HepG2 (cell line): ENCODE results near the gene DHX16. TPM values are rescaled to one million over a fixed set of nuclear protein-coding genes. Genes with fewer than 3 reads are reported as not detected.
A peak's percentile ranks its signal among the peaks of the same experiment; 100 is the strongest.

Source experiments
- ASH2L ChIP-seq: fragments of 300-600, 200-600 bp; sonication (generic); IDR thresholded peaks from 2 replicates; pipeline ENCODE4 v1.7.0; 2017; ENCODE audit warnings: low read depth, mild to moderate bottlenecking, moderate library complexity, mixed read lengths, low read length; ENCODE audit not compliant: insufficient read length
- CCAR2 ChIP-seq: fragments of 200-400 bp; formaldehyde crosslinking; optimal IDR thresholded peaks from 2 replicates; pipeline ENCODE3; 2018; ENCODE audit warnings: low read depth, mild to moderate bottlenecking, low read length, moderate library complexity
- CERS6 ChIP-seq: sonication (generic); formaldehyde crosslinking; IDR thresholded peaks from 2 replicates; pipeline ENCODE4 v1.5.0; 2020; ENCODE audit warnings: missing genetic modification reagents
- FOXO1 ChIP-seq: sonication (generic); formaldehyde crosslinking; IDR thresholded peaks from 2 replicates; pipeline ENCODE4 v1.4.0; 2020; ENCODE audit warnings: missing genetic modification reagents
- HIVEP1 ChIP-seq: sonication (generic); formaldehyde crosslinking; IDR thresholded peaks from 2 replicates; pipeline ENCODE4 v1.4.0; 2020; ENCODE audit warnings: mild to moderate bottlenecking, missing genetic modification reagents
- KAT8 ChIP-seq: IDR thresholded peaks from 2 replicates; pipeline ENCODE4 v1.6.1; 2016; ENCODE audit warnings: missing genetic modification reagents, missing compliant biosample characterization
- MAFG ChIP-seq: sonication (generic); formaldehyde crosslinking; IDR thresholded peaks from 2 replicates; pipeline ENCODE4 v1.5.1; 2020; ENCODE audit warnings: mild to moderate bottlenecking, missing genetic modification reagents
- MIXL1 ChIP-seq: IDR thresholded peaks from 2 replicates; pipeline ENCODE4 v1.6.1; 2016
- NFKB2 ChIP-seq: sonication (generic); formaldehyde crosslinking; IDR thresholded peaks from 2 replicates; pipeline ENCODE4 v1.4.0; 2020; ENCODE audit warnings: missing genetic modification reagents, borderline replicate concordance
- SAP130 ChIP-seq: IDR thresholded peaks from 2 replicates; pipeline ENCODE4 v1.6.1; 2016; ENCODE audit warnings: low read depth
- TEAD3 ChIP-seq: optimal IDR thresholded peaks from 2 replicates; pipeline ENCODE3; 2016; ENCODE audit warnings: borderline replicate concordance
- TERF1 ChIP-seq: sonication (generic); formaldehyde crosslinking; IDR thresholded peaks from 2 replicates; pipeline ENCODE4 v1.8.0; 2022; ENCODE audit warnings: mild to moderate bottlenecking, missing genetic modification reagents, moderate library complexity
- TOPORS ChIP-seq: sonication (generic); formaldehyde crosslinking; IDR thresholded peaks from 2 replicates; pipeline ENCODE4 v1.8.0; 2023; ENCODE audit warnings: mild to moderate bottlenecking, missing genetic modification reagents
- USF2 ChIP-seq, 2 experiments: sonication (generic) in 1 of 2; formaldehyde crosslinking in 1 of 2; IDR thresholded peaks; 2 replicates each; pipeline versions ENCODE4 v1.5.1 to v1.6.1; 2011 to 2020; ENCODE audit warnings: borderline replicate concordance in 1 of 2, low read depth in 1 of 2, low read length in 1 of 2, mild to moderate bottlenecking in 1 of 2, missing genetic modification reagents in 1 of 2, moderate library complexity in 1 of 2
- ZBTB20 ChIP-seq: sonication (generic); formaldehyde crosslinking; IDR thresholded peaks from 2 replicates; pipeline ENCODE4 v1.8.1; 2023; ENCODE audit warnings: missing genetic modification reagents, low read depth, mild to moderate bottlenecking, borderline replicate concordance
- ZBTB25 ChIP-seq: IDR thresholded peaks from 2 replicates; pipeline ENCODE4 v1.6.1; 2018; ENCODE audit warnings: missing genetic modification reagents
- ZMYM4 ChIP-seq: sonication (generic); formaldehyde crosslinking; IDR thresholded peaks from 2 replicates; pipeline ENCODE4 v1.8.1; 2023; ENCODE audit warnings: mild to moderate bottlenecking, missing genetic modification reagents
- ZNF296 ChIP-seq: sonication (generic); formaldehyde crosslinking; conservative IDR thresholded peaks from 2 replicates; pipeline ENCODE4 v1.5.0; 2020; ENCODE audit warnings: mild to moderate bottlenecking, missing genetic modification reagents
- ZNF333 ChIP-seq: sonication (generic); formaldehyde crosslinking; IDR thresholded peaks from 2 replicates; pipeline ENCODE4 v1.4.0; 2020; ENCODE audit warnings: mild to moderate bottlenecking, missing genetic modification reagents, borderline replicate concordance
- ZNF484 ChIP-seq: sonication (generic); formaldehyde crosslinking; IDR thresholded peaks from 2 replicates; pipeline ENCODE4 v1.5.1; 2020; ENCODE audit warnings: mild to moderate bottlenecking, low read depth, missing genetic modification reagents, borderline replicate concordance
- ZNF569 ChIP-seq: sonication (generic); formaldehyde crosslinking; IDR thresholded peaks from 2 replicates; pipeline ENCODE4 v1.5.0; 2020; ENCODE audit warnings: mild to moderate bottlenecking, missing genetic modification reagents, moderate library complexity, borderline replicate concordance
- ZNF672 ChIP-seq: sonication (generic); formaldehyde crosslinking; IDR thresholded peaks from 2 replicates; pipeline ENCODE4 v1.8.1; 2022; ENCODE audit warnings: missing genetic modification reagents
- ZNF761 ChIP-seq: sonication (generic); formaldehyde crosslinking; conservative IDR thresholded peaks from 2 replicates; pipeline ENCODE4 v1.4.0; 2020; ENCODE audit warnings: mild to moderate bottlenecking, missing genetic modification reagents
- polyA plus RNA-seq, 8 experiments: library from polyadenylated mRNA; depleted of rRNA in 3 of 8; stranded (reverse) in 7 of 8; unstranded in 1 of 8; fragments of >200 nt; fragmentation: Illumina TruSeq in 4 of 8; extraction: Trizol in 4 of 8; gene quantifications; 2 replicates each; pipeline versions ENCODE4 v1.2.1 to v1.2.3, GENCODE V29; 2011 to 2016; ENCODE audit warnings: low read depth in 4 of 8, missing spikeins in 1 of 8, mixed read lengths in 1 of 8; ENCODE audit not compliant: insufficient read depth in 1 of 8
- total RNA-seq, 5 experiments: library from RNA; depleted of rRNA; stranded (reverse); fragments of >200 nt; fragmentation: Illumina TruSeq; extraction: Trizol; gene quantifications; 2 replicates each; pipeline ENCODE4 v1.2.3, GENCODE V29; 2016; ENCODE audit warnings: low read depth in 1 of 5
- TF ChIP-seq, protein P1 (sequence below): sonication (generic); formaldehyde crosslinking; conservative IDR thresholded peaks from 2 replicates; pipeline ENCODE4 v1.4.0; 2020; ENCODE audit warnings: missing genetic modification reagents

DHX16 gene
- total and polyA plus RNA-seq, 2 of the 13 experiments (the other 11 are each of a cell fraction or from before 2014, with no cell fraction given), result 57.0 to 58.5 TPM

DNA sequence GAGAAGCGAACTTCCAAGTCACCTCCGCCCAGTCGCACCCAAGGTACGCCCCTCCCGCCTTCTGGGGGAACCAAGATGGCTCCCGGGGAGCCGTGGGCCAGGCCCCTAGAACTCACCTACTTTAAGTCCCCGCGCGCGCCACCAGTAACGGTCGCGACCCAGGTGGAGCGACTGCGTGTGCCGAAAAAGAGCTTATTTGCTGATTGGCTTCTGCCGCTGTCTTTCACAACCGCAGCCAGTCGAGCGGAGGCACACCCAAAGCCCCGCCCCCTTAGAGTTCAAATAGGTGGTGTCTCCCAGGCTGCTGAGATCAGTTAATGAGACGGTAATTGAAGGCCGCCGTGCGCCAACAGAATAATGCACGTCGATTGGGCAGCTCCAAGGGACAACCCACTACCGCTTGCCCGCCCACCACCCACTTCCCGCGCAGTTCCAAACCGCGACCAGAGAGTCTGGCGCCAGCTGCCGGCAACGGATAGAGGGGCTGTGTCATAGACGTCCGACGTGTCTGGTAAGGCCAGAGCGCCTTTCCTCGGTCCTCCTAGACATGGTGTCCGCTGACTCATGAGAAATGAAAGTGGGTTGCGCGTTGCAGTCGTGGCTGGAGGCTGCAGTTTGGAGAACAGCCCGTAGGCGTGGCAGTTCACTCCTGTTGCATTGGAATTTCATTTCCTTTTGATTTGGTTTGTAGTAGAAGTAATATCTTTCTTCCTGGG, 44.5 kb upstream of the DHX16 start, which contains the start of gene MDC1 (continued):
- no peak for TF ChIP-seq USF2 (IDR thresholded peaks at IDR 0.05; ENCODE audit: low read depth, low read length)
- TF ChIP-seq USF2 (CRISPR knock-in tag; IDR thresholded peaks at IDR 0.05; ENCODE audit: borderline replicate concordance), result no peak
- peak; percentile 88 for TF ChIP-seq FOXO1 (CRISPR knock-in tag)
- peak; percentile 99 for TF ChIP-seq ZMYM4 (CRISPR knock-in tag)
- no peak for TF ChIP-seq CERS6
- TF ChIP-seq ZNF484 (CRISPR knock-in tag), result no peak
- peak; percentile 99 for TF ChIP-seq MIXL1 (CRISPR knock-in tag)
- peak; percentile 74; the same call in 1 of the 2 replicates for TF ChIP-seq ZNF761
- 0 out of 2 replicates have a peak, but pooled peaks have one; percentile 12 for TF ChIP-seq TERF1
- peak; percentile 95; the same call in 1 of the 2 replicates for TF ChIP-seq ZNF333
- peak; percentile 85; the same call in 1 of the 2 replicates for TF ChIP-seq ZBTB20 (CRISPR knock-in tag)
- TF ChIP-seq CCAR2, result no peak
- TF ChIP-seq ZNF296 (CRISPR knock-in tag), result no peak
- TF ChIP-seq ZNF672, result 0 out of 2 replicates have a peak, but pooled peaks have one; percentile 53
- TF ChIP-seq, protein P1, sequence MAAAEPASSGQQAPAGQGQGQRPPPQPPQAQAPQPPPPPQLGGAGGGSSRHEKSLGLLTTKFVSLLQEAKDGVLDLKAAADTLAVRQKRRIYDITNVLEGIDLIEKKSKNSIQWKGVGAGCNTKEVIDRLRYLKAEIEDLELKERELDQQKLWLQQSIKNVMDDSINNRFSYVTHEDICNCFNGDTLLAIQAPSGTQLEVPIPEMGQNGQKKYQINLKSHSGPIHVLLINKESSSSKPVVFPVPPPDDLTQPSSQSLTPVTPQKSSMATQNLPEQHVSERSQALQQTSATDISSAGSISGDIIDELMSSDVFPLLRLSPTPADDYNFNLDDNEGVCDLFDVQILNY, result peak; percentile 99
- peak; percentile 94 for TF ChIP-seq TEAD3
- TF ChIP-seq SAP130 (CRISPR knock-in tag), result peak; percentile 100
- TF ChIP-seq NFKB2 (CRISPR knock-in tag), result peak; percentile 88
- TF ChIP-seq TOPORS (CRISPR knock-in tag), result peak; percentile 97
- peak; percentile 92 for TF ChIP-seq ASH2L
- peak; percentile 97 for TF ChIP-seq MAFG (CRISPR knock-in tag)
- TF ChIP-seq ZBTB25 (CRISPR knock-in tag), result peak; percentile 98
- peak; percentile 98 for TF ChIP-seq KAT8 (CRISPR knock-in tag)
- TF ChIP-seq ZNF569 (CRISPR knock-in tag), result no peak; the same call in 1 of the 2 replicates
- TF ChIP-seq HIVEP1 (CRISPR knock-in tag), result peak; percentile 88
